WERI-Rb-1 (cell line): ENCODE results near the gene OLFM1.
A peak's percentile ranks its signal among the peaks of the same experiment; 100 is the strongest.

ENCODE experiments used
- DNase-seq: peaks from one replicate; pipeline ENCODE4 v3.0.0-alpha.2; 2020
- H3K27ac ChIP-seq: fragments of 250-450 bp; sonication (Bioruptor Pico); 2 replicates; pipeline ENCODE4 v1.5.1; 2020; ENCODE audit warnings: mild to moderate bottlenecking, moderate library complexity
- H3K27me3 ChIP-seq: fragments of 250-450 bp; sonication (Bioruptor Pico); 2 replicates; pipeline ENCODE4 v1.5.1; 2021; ENCODE audit warnings: mild to moderate bottlenecking, low read depth, moderate library complexity; ENCODE audit not compliant: insufficient read depth, severe bottlenecking
- H3K36me3 ChIP-seq: fragments of 250-450 bp; sonication (Bioruptor Pico); 2 replicates; pipeline ENCODE4 v1.5.1; 2020; ENCODE audit warnings: mild to moderate bottlenecking, moderate library complexity
- H3K4me3 ChIP-seq: 2 replicates; pipeline ENCODE4 v1.5.1; 2011; ENCODE audit warnings: low read depth, mild to moderate bottlenecking, control low read depth, low read length
- H3K9me3 ChIP-seq: fragments of 250-450 bp; sonication (Bioruptor Pico); 2 replicates; pipeline ENCODE4 v1.5.1; 2021; ENCODE audit warnings: mild to moderate bottlenecking, moderate library complexity; ENCODE audit not compliant: severe bottlenecking
- CTCF ChIP-seq: IDR thresholded peaks from 2 replicates; pipeline ENCODE4 v1.5.1; 2011; ENCODE audit warnings: low read depth, mild to moderate bottlenecking, control low read depth, inconsistent platforms, low read length

OLFM1 gene

GRCh38 chr9:135100241-135100681 lies 12.8 kb downstream of the OLFM1 start:
- Histone ChIP-seq H3K27ac (peak overlapping the region; percentile 90), H3K4me3 (0 out of 2 replicates have a peak overlapping the region, but pooled peaks have one; percentile 5), H3K27me3 (no peaks in the 10 kb centered on the region), H3K9me3 (no peaks in the 10 kb centered on the region), H3K36me3 (peaks cover 91% of the 10 kb centered on the region)
- DNase-seq = peak; percentile 84
- no peak for TF ChIP-seq CTCF

GRCh38 chr9:135100725-135101410 lies 13.4 kb downstream of the OLFM1 start:
- H3K4me3 ChIP-seq = 0 out of 2 replicates have a peak overlapping the region, but pooled peaks have one; percentile 5
- peak overlapping the region; percentile 90 for H3K27ac ChIP-seq
- no peak for TF ChIP-seq CTCF
- no peaks in the 10 kb centered on the region for H3K9me3 ChIP-seq
- H3K36me3 ChIP-seq = peaks cover 88% of the 10 kb centered on the region
- DNase-seq = no peak
- H3K27me3 ChIP-seq = no peaks in the 10 kb centered on the region

GRCh38 chr9:135101486-135101885 lies 14.0 kb downstream of the OLFM1 start:
- Histone ChIP-seq H3K27ac (peak overlapping the region; percentile 90), H3K9me3 (no peaks in the 10 kb centered on the region), H3K36me3 (peaks cover 89% of the 10 kb centered on the region), H3K27me3 (no peaks in the 10 kb centered on the region), H3K4me3 (no peak overlapping the region)
- DNase-seq = no peak
- no peak for TF ChIP-seq CTCF

GRCh38 chr9:135101926-135102325 lies 14.5 kb downstream of the OLFM1 start:
- DNase-seq = no peak
- TF ChIP-seq CTCF = no peak
- Histone ChIP-seq H3K9me3 (no peaks in the 10 kb centered on the region), H3K27me3 (no peaks in the 10 kb centered on the region), H3K27ac (peak overlapping the region; percentile 90), H3K36me3 (peaks cover 89% of the 10 kb centered on the region), H3K4me3 (no peak overlapping the region)

GRCh38 chr9:135102331-135102730 lies 14.9 kb downstream of the OLFM1 start:
- no peak for TF ChIP-seq CTCF
- no peak for DNase-seq
- H3K36me3 ChIP-seq = peaks cover 89% of the 10 kb centered on the region
- peak overlapping the region; percentile 90 for H3K27ac ChIP-seq
- no peaks in the 10 kb centered on the region for H3K9me3 ChIP-seq
- no peak overlapping the region for H3K4me3 ChIP-seq
- H3K27me3 ChIP-seq = no peaks in the 10 kb centered on the region

GRCh38 chr9:135103001-135103446 lies 15.6 kb downstream of the OLFM1 start:
- peak overlapping the region; percentile 90 for H3K27ac ChIP-seq
- H3K36me3 ChIP-seq = peaks cover 89% of the 10 kb centered on the region
- H3K9me3 ChIP-seq = no peaks in the 10 kb centered on the region
- H3K27me3 ChIP-seq = no peaks in the 10 kb centered on the region
- no peak overlapping the region for H3K4me3 ChIP-seq
- DNase-seq = no peak
- TF ChIP-seq CTCF = no peak
